Endothelial cell of umbilical vein (primary cell): ENCODE measurements around the gene SDR39U1. TPM values are rescaled to one million over a fixed set of nuclear protein-coding genes. Genes with fewer than 3 reads are reported as not detected.

Source experiments
- BruUV-seq: library from RNA; stranded (reverse); fragments of 400-500 nt; replicated peaks from 2 replicates; lab custom pipeline; 2021; lab: Mats Ljungman, UMichigan
- CTCF ChIA-PET: fragments of 300-600, 350-600 bp; sonication (Branson Sonifier 250); formaldehyde crosslinking; loops from one replicate; lab custom pipeline; 2021; ENCODE audit warnings: antibody characterized with exemption, inconsistent platforms; lab: Charles Lee
- POLR2A ChIA-PET: fragments of 300-600, 350-600 bp; sonication (Branson Sonifier 250); formaldehyde crosslinking; loops from one replicate; lab custom pipeline; 2021; ENCODE audit warnings: antibody characterized with exemption, inconsistent platforms; lab: Charles Lee
- DNase-seq: peaks from one replicate; pipeline ENCODE4 v3.0.0-alpha.2; 2011; ENCODE audit warnings: low read depth, low spot score
- FAIRE-seq: peaks from 2 replicates; lab custom pipeline; 2011; peaks lifted over from hg19 to GRCh38; lab: Jason Lieb, UNC
- H2AFZ ChIP-seq: 2 replicates; pipeline ENCODE4 v1.6.0; 2012; ENCODE audit warnings: low read depth, low read length, control low read depth, inconsistent platforms
- H3K27ac ChIP-seq: 2 replicates; pipeline ENCODE4 v1.5.1; 2011; ENCODE audit warnings: low read depth, mild to moderate bottlenecking, control low read depth, low read length, moderate library complexity; ENCODE audit not compliant: insufficient read depth
- H3K27me3 ChIP-seq, 2 experiments: 2 replicates each; pipeline versions ENCODE4 v1.6.0 to v1.6.1; 2011; ENCODE audit warnings: low read length in 2 of 2, mixed read lengths in 1 of 2; ENCODE audit not compliant: control insufficient read depth in 2 of 2, insufficient read depth in 2 of 2
- H3K36me3 ChIP-seq, 2 experiments: 2 replicates in 1 of 2; 3 replicates in 1 of 2; pipeline ENCODE4 v1.5.1; 2011; ENCODE audit warnings: low read length in 2 of 2, mild to moderate bottlenecking in 1 of 2, moderate library complexity in 1 of 2; ENCODE audit not compliant: control insufficient read depth in 2 of 2, insufficient read depth in 2 of 2; ENCODE audit errors: extremely low read depth in 1 of 2
- H3K4me1 ChIP-seq: 3 replicates; pipeline ENCODE4 v1.5.1; 2011; ENCODE audit warnings: mild to moderate bottlenecking, low read length; ENCODE audit not compliant: control insufficient read depth, insufficient read depth; ENCODE audit errors: extremely low read depth
- H3K4me2 ChIP-seq: 2 replicates; pipeline ENCODE4 v1.6.1; 2011; ENCODE audit warnings: low read length, control low read depth, mixed read lengths; ENCODE audit not compliant: insufficient read depth
- H3K4me3 ChIP-seq, 3 experiments: fragments of 200-600 bp in 1 of 3; sonication (generic), shearing (Covaris generic) in 1 of 3; replicated peaks in 1 of 3; 2 replicates each; pipeline ENCODE4 v1.5.1; 2011 to 2016; ENCODE audit warnings: control low read depth in 3 of 3, low read length in 3 of 3, mild to moderate bottlenecking in 2 of 3, inconsistent platforms in 1 of 3, low read depth in 1 of 3, moderate library complexity in 1 of 3; ENCODE audit not compliant: insufficient read depth in 1 of 3
- H3K79me2 ChIP-seq: 2 replicates; pipeline ENCODE4 v1.6.0; 2012; ENCODE audit warnings: low read length, inconsistent platforms; ENCODE audit not compliant: control insufficient read depth, insufficient read depth
- H3K9ac ChIP-seq: replicated peaks from 2 replicates; pipeline ENCODE3; 2011; ENCODE audit warnings: low read length, control low read depth; ENCODE audit not compliant: insufficient read depth; ENCODE audit errors: extremely low read depth
- H3K9me1 ChIP-seq: replicated peaks from 3 replicates; pipeline ENCODE4 v1.6.0; 2011; ENCODE audit warnings: mild to moderate bottlenecking, low read length; ENCODE audit not compliant: control insufficient read depth, insufficient read depth; ENCODE audit errors: extremely low read depth
- H3K9me3 ChIP-seq: replicated peaks from 2 replicates; pipeline ENCODE4 v1.5.1; 2012; ENCODE audit warnings: low read length, inconsistent platforms; ENCODE audit not compliant: control insufficient read depth, insufficient read depth
- H4K20me1 ChIP-seq: replicated peaks from 2 replicates; pipeline ENCODE3; 2011; ENCODE audit warnings: mild to moderate bottlenecking, low read length; ENCODE audit not compliant: control insufficient read depth, insufficient read depth; ENCODE audit errors: extremely low read depth
- EZH2 ChIP-seq: IDR thresholded peaks from 2 replicates; pipeline ENCODE4 v1.6.1; 2012; ENCODE audit warnings: borderline replicate concordance, low read depth, mild to moderate bottlenecking, moderate library complexity, low read length, inconsistent platforms; ENCODE audit not compliant: severe bottlenecking
- FOS ChIP-seq: IDR thresholded peaks from 2 replicates; pipeline ENCODE4 v1.6.1; 2011; ENCODE audit warnings: mild to moderate bottlenecking, low read length, moderate library complexity, borderline replicate concordance; ENCODE audit not compliant: insufficient read depth
- GATA2 ChIP-seq: IDR thresholded peaks from 2 replicates; pipeline ENCODE4 v1.7.0; 2011; ENCODE audit warnings: low read depth, mild to moderate bottlenecking, moderate library complexity, mixed read lengths, low read length; ENCODE audit not compliant: insufficient read length, insufficient read depth
- JUN ChIP-seq: IDR thresholded peaks from 2 replicates; pipeline ENCODE4 v1.6.1; 2011; ENCODE audit warnings: borderline replicate concordance, low read depth; ENCODE audit not compliant: insufficient read length, insufficient read depth
- MYC ChIP-seq: IDR thresholded peaks from one replicate; pipeline ENCODE4 v1.6.1; 2011; ENCODE audit warnings: mild to moderate bottlenecking, low read depth, low read length
- POLR2A ChIP-seq: IDR thresholded peaks from 2 replicates; pipeline ENCODE4 v1.6.1; 2012; ENCODE audit warnings: low read depth, mild to moderate bottlenecking, control low read depth, low read length
- POLR2AphosphoS5 ChIP-seq: IDR thresholded peaks from 2 replicates; pipeline ENCODE4 v1.6.1; 2012; ENCODE audit warnings: low read depth, mild to moderate bottlenecking, control low read depth, low read length, moderate library complexity; ENCODE audit not compliant: insufficient read depth
- dilution Hi-C: fragments of 300-500 bp; cut with MboI; formaldehyde crosslinking; loops from one replicate; pipeline ENCODE4 v1.15.0; 2019; ENCODE audit warnings: low sequenced_read_pairs; ENCODE audit not compliant: extremely low pct_ligation_motif_present
- intact Hi-C: fragments of 100-400 bp; cut with micrococcal nuclease; formaldehyde crosslinking; loops from one replicate; pipeline ENCODE4 v1.10.0; 2022
- polyA plus RNA-seq, 4 experiments: library from polyadenylated mRNA; depleted of rRNA in 3 of 4; stranded (reverse) in 3 of 4; unstranded in 1 of 4; fragments of >200 nt; gene quantifications; 2 replicates each; pipeline versions ENCODE4 v1.2.1 to v1.2.3, GENCODE V29; 2011 to 2012; ENCODE audit warnings: missing spikeins in 1 of 4
- total RNA-seq: library from RNA; stranded (reverse); gene quantifications from 2 replicates; pipeline ENCODE4 v1.2.3, GENCODE V29; 2021
- TF ChIP-seq, protein P1 (sequence below), 2 donors: IDR thresholded peaks; 1 replicate in 1 of 2; 2 replicates in 1 of 2; pipeline ENCODE4 v1.5.1; 2011; ENCODE audit warnings: low read length in 2 of 2, mild to moderate bottlenecking in 2 of 2, moderate library complexity in 2 of 2, control low read depth in 1 of 2, inconsistent platforms in 1 of 2, low read depth in 1 of 2; ENCODE audit not compliant: insufficient read depth in 1 of 2; ENCODE audit errors: extremely low read depth in 1 of 2
- TF ChIP-seq, protein P2 (sequence below): IDR thresholded peaks from 2 replicates; pipeline ENCODE4 v1.6.1; 2011; ENCODE audit not compliant: insufficient read depth, insufficient read length

The SDR39U1 gene
- total and polyA plus RNA-seq, 2 donors (not counting 3 experiments of a cell fraction or from before 2014, with no cell fraction given): 40.2 to 72.6 TPM

DNA sequence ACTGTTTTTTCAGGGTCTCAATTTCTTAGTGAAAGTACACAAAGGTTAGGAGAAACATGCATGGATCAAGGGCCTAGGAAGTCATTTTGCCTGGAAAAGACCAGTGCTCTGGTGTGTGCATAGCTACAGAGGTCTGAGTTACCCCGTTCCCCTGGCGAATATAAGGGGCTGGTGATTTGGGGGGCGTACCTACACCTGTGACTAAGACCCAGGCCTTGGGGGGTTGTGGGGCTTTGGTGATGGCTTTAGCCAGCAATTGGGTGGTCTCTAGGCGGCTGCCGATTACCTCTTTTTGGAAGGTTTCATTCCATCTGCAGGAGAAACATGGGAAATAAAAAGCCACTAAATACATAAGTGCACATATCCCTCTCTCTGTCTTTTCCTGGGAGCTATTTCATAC, 1.1 kb downstream of the SDR39U1 start:
- no peak overlapping the region for H2AFZ ChIP-seq
- BruUV-seq: TSS peak; percentile 52
- H3K36me3 ChIP-seq: peaks cover 7 to 23% of the 10 kb centered on the region in 2 experiments
- H3K4me1 ChIP-seq: peaks cover 33% of the 10 kb centered on the region
- intact Hi-C loops: loop anchor here (10.0 kb wide), 1 partner anchor 953 kb away; no protein-coding TSS in a partner anchor
- H3K4me3 ChIP-seq: peak overlapping the region in 2 of 3 experiments; percentile 40 to 88
- no peaks in the 10 kb centered on the region for H3K27me3 ChIP-seq
- no peaks in the 10 kb centered on the region for H4K20me1 ChIP-seq
- TF ChIP-seq POLR2AphosphoS5 (no peak), EZH2 (no peak), FOS (no peak), JUN (no peak), GATA2 (no peak), MYC (no peak), POLR2A (no peak)
- TF ChIP-seq, protein P1, sequence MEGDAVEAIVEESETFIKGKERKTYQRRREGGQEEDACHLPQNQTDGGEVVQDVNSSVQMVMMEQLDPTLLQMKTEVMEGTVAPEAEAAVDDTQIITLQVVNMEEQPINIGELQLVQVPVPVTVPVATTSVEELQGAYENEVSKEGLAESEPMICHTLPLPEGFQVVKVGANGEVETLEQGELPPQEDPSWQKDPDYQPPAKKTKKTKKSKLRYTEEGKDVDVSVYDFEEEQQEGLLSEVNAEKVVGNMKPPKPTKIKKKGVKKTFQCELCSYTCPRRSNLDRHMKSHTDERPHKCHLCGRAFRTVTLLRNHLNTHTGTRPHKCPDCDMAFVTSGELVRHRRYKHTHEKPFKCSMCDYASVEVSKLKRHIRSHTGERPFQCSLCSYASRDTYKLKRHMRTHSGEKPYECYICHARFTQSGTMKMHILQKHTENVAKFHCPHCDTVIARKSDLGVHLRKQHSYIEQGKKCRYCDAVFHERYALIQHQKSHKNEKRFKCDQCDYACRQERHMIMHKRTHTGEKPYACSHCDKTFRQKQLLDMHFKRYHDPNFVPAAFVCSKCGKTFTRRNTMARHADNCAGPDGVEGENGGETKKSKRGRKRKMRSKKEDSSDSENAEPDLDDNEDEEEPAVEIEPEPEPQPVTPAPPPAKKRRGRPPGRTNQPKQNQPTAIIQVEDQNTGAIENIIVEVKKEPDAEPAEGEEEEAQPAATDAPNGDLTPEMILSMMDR (IDR thresholded peaks at IDR 0.05; ENCODE audit: extremely low read depth in 1 of 2, insufficient read depth in 1 of 2, low read depth in 1 of 2, low read length in 2 of 2): no peak
- TF ChIP-seq, protein P2, sequence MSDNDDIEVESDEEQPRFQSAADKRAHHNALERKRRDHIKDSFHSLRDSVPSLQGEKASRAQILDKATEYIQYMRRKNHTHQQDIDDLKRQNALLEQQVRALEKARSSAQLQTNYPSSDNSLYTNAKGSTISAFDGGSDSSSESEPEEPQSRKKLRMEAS: no peak
- peaks cover 2% of the 10 kb centered on the region for H3K79me2 ChIP-seq
- peak overlapping the region; percentile 98 for H3K27ac ChIP-seq
- ChIA-PET CTCF (interaction anchor here (1.1 to 2.2 kb wide), 6 partner anchors 10 to 145 kb away, joined by 3 to 31 read pairs (median 8); no protein-coding TSS in a partner anchor), POLR2A (interaction anchor here (0.5 to 1.5 kb wide), 4 partner anchors 10 to 353 kb away, joined by 3 to 5 read pairs (median 4); partner anchors contain the start of genes CBLN3 and KHNYN)
- peak overlapping the region; percentile 76 for H3K4me2 ChIP-seq
- no peaks in the 10 kb centered on the region for H3K9me3 ChIP-seq
- DNase-seq (no peak), FAIRE-seq (no peak)
- no peaks in the 10 kb centered on the region for H3K9me1 ChIP-seq
- dilution Hi-C loops: no loop called here
- no peak overlapping the region for H3K9ac ChIP-seq
